AG08395 (cell line): Measurements from ENCODE around the gene TMEM225B.
"Not testable (repeated sequence)": the region's sequence is repeated elsewhere in the genome, so short reads cannot be mapped to it uniquely, and the experiment has no call there.

Experiments
- DNase-seq: peaks from one replicate; pipeline ENCODE4 v3.0.0; 2012; ENCODE audit warnings: mixed read lengths, low spot score

Gene TMEM225B

GRCh38 chr7:99654626-99655025, 56.6 kb downstream of the TMEM225B start:
- not testable (repeated sequence) for DNase-seq

GRCh38 chr7:99657879-99658278, 59.8 kb downstream of the TMEM225B start:
- DNase-seq, result not testable (repeated sequence)
